NCI-H748 (cell line): ENCODE results near the gene TRIM10.
"Not testable (repeated sequence)": the region's sequence is repeated elsewhere in the genome, so short reads cannot be mapped to it uniquely, and the experiment has no call there.

ENCODE experiments used
- DNase-seq: peaks from one replicate; lab custom pipeline; 2025; ENCODE audit not compliant: unreplicated experiment; lab: John Stamatoyannopoulos, UW

The TRIM10 gene

DNA sequence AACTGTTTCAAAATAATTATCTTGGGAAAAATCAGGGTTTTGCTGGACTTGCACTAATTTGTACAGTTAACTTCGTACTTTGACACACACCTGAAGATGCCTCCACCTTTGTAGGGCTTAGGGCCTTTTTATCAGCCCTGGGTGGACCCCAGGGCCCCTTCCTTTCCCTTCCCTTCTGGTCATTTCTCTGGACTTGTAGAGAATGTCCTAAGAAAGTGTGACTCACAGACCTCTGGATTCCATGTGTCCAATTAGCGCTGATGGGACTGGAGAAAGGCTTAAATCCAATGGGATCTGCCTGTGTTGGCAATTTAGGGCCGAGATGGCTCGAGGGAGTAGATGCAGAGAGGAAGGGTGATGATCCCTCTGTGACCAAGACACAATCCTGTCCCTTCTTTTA, 11.7 kb upstream of the TRIM10 start:
- no peak for DNase-seq

DNA sequence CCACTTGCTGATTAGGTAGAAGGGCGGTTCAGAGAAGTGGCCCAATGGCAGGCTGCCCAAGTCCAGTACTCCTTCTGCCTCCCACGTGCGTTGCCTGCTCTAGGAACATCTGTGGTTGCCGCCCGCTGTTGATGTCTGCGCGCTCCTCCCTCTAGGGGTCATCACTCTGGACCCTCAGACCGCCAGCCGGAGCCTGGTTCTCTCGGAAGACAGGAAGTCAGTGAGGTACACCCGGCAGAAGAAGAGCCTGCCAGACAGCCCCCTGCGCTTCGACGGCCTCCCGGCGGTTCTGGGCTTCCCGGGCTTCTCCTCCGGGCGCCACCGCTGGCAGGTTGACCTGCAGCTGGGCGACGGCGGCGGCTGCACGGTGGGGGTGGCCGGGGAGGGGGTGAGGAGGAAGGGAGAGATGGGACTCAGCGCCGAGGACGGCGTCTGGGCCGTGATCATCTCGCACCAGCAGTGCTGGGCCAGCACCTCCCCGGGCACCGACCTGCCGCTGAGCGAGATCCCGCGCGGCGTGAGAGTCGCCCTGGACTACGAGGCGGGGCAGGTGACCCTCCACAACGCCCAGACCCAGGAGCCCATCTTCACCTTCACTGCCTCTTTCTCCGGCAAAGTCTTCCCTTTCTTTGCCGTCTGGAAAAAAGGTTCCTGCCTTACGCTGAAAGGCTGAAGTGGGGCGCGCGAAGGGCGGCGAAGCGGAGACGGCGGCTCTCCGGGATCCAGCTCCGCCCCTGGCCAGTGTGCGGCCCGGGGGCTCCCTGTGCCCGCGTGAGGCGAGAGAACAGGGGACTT, 10.9 kb upstream of the TRIM10 start:
- DNase-seq, result peak; percentile 52

DNA sequence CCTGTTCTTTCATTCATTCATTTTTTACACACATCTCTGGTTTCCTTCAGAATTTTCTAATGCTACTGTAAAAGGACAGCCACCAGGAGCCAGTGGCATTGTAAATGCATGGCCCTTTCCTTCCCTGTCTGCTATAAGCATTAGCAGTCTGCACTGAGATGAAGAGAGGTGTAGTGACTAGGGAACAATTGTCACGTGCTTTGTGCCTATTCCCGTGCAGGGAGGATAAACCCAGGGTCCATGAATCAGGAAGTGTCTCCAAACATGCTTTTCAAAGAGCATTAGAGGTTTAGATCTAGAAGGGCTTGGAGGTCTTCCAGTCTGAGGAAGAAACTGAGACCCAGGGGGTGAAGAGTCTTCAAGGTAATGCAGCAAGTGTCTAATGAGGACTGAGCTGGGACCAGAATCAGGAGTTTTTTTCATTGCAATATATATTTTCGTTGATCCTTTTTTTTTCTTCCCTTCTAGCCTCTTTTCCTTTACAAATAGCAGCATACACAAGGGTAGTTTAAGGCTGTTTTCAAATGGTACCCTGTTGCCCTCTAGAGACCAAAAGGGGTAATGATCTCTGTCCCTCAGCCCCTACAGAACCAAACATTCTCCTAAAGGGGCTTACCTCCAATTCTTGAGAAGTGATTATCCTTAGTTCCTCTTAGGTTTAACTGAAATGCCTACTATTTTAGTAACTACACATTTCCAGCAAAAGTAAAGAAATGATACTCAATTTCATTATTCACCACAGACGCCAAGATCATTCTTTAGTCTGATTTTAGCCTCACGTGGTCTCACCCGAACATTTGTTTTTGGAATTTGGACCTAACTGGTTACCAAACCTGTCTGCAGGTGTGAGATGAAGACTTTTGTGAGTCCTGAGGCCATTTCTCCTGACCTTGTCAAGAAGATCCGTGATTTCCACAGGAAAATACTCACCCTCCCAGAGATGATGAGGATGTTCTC, 8.9 kb upstream of the TRIM10 start:
- peak; percentile 56 for DNase-seq

- no peak for DNase-seq
Measured at GRCh38 chr6:30168741-30169140, 7.7 kb upstream of the TRIM10 start.

GRCh38 chr6:30167101-30167500, 6.1 kb upstream of the TRIM10 start:
- DNase-seq, result no peak

- not testable (repeated sequence) for DNase-seq
Measured at GRCh38 chr6:30165238-30165637, 4.2 kb upstream of the TRIM10 start.

GRCh38 chr6:30164714-30165113, 3.7 kb upstream of the TRIM10 start:
- DNase-seq, result no peak

DNA sequence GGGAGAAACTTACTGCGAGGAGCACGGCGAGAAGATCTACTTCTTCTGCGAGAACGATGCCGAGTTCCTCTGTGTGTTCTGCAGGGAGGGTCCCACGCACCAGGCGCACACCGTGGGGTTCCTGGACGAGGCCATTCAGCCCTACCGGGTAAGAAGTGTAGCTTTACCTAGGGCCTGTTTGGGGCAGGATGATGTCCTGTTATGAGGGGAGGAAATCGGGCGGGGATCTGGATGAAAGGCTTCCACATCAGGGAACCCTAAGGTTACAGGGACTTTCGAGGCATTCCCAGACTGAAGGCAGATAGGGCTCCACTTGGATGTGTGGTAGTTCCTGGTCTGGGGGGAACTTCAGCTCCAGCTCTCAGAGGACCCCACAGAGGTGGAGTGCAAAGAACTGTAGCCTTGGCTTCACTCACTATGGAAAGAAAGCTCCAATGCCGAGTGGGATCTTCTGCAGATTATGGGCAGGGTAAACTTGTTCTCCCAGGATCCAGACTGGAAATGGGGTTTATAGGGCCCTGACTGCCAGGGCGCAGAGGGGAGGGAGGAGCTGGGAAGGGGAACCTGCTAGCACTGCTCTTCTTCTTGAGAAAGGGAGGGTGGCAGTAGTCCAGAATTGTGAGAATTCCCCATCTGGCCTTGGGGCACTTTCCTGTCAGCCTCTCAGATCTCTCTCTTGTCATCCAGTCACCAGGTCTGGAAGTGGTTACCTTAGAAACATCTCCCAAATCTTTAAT, 3.1 kb upstream of the TRIM10 start:
- no peak for DNase-seq

DNA sequence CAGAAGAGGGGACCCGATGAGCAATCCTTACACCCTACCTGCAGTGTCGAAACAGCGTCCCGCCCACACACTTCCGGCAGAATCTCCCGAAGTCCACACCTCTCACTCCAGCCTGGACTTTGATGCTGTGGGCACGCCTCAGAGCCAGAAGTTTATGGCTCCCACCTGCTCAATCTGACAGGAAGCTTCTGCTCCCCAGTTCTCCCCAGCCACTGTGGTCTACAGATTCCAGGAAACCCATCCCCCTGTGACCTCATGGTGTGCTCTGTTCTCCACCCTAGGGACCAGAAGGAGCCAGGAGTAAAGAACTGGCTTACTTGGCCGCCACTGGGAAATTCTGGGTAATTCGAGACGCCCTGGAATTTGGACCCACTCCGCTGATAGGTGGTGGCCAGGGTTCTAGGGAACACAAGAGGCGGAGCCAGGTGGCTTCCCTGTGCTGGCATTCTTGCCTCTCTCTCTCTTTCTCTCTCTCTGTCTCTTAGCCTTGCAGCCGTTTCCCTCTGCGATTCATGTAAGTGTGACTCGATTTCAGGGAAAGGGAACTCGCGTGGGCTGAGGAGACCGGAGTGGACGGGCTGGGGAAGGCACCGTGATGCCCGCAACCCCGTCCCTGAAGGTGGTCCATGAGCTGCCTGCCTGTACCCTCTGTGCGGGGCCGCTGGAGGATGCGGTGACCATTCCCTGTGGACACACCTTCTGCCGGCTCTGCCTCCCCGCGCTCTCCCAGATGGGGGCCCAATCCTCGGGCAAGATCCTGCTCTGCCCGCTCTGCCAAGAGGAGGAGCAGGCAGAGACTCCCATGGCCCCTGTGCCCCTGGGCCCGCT, 2.3 kb upstream of the TRIM10 start, which contains the start of gene TRIM15:
TRIM15 (plus strand) TSS at position 457 of the 828 bp plus-strand sequence; CDS start at position 596, 139 bp downstream.
- DNase-seq, result peak; percentile 24

GRCh38 chr6:30162265-30163089, 1.5 kb upstream of the TRIM10 start:
- no peak for DNase-seq

DNA sequence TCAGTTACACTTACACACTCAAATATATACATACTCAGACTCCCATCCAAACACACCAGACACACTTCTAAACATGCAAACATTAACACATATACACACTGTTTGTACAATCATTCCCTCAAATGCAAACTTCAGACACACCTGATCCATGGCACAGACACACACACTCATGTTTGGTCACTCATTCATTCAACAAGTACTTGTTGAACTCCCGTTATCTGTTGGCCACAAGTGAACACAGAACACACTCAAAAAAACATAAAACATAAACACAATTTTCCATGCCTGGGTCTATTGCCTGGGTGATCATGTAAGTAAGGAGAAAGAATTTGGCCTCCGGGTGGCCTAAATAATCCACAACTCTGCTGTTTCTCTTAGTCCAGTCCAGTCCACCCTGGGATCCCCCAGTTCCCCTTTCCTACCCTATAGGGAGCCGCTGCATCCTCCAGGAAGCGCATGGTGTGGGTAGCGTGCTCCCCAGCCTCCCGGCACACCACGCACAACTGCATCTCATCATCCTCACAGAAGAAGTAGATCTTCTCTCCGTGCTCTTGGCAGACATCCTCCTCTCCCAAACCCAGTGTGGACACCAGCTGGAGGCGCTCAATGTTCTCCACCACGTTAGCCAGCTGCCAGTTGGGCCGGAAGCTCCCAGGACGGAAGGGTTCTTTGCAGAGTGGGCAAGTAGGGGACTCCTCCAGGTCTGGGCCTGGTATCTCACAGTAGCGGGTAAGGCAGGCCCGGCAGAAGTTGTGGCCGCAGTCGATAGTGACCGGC, 815 bp downstream of the TRIM10 start:
- DNase-seq, result no peak

DNA sequence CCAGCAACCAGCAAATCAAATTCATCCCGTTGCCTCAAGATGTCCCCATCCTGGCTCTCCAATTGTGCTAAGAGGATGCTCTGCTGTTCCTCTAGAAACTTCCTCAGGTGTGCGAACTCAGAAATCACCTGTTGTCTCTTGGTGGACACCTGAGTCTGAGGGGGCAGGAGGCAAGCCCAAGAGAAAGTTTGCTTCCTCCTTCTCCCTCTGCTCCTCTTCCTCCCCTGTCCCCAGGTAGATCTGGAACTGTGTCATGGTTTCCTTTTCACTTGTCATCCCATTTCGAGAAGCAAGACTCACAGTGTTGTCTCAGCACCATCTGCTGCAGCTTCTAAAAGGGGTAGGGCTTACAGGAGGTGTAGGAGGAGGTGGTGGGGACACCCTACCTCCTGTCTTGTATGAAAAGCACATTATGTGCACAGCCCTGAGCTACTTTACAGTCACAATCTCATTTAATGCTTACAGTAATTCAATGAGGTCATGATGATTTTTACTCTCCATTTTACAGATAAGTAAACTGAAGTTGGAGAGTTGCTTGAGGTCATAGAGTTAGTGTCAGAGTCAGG, 2.5 kb downstream of the TRIM10 start:
- no peak for DNase-seq

DNA sequence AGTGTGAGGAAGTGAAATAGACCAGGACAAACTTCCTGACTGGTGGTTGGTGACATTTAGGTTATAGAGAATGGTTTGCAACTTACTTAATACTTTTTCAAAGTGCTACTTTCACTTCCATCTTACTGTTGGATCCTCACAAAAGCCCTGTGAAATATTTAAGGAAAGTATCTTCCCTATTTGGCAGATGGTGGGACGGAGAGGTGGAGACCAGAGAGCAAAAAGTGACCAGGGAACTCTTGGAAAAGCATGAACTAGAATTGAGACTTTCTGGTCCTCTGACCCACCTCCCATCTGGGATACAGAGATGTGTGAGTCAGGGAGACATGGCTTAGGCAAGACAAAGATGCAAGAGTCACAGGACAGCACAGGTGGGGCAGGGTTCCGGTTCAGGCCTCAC, 3.0 kb downstream of the TRIM10 start:
- DNase-seq, result no peak

DNA sequence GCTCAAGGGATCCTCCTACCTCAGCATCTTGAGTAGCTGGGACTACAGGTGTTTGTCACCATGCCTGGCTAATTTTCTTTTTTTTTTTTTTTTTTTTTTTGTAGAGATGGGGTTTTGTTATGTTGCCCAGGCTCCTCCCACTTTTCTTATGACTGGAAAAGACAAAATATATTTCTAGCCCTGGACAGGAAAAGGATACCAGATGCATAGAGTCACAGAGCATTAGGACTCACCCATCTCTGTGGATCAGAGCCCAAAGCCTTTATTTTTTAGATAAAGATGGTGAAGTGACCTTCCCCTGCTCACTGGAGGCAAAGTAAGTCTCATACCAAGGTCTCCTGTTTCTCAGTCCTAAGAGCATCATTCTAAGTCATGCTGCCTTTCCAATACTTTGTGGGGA, 3.4 kb downstream of the TRIM10 start:
- no peak for DNase-seq

DNA sequence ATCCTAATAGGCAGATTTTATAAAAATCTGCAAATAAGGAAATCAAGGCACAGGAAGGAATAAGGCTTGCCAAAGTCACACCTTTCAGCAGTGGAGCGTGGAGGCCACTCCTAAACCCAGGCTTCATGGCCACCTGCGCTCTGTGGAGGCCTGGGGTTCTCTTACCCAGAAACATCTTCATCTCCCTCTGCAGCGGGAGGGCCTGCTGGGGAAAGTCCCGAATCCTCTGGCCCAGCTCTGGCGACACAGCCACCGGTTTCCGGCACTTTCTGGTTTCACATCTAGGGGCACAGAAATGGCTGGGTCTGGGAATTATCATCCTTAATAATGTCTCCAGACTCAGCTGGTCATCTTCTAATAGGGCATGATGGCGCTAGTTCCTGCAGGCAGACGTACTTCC, 4.2 kb downstream of the TRIM10 start:
- no peak for DNase-seq

DNA sequence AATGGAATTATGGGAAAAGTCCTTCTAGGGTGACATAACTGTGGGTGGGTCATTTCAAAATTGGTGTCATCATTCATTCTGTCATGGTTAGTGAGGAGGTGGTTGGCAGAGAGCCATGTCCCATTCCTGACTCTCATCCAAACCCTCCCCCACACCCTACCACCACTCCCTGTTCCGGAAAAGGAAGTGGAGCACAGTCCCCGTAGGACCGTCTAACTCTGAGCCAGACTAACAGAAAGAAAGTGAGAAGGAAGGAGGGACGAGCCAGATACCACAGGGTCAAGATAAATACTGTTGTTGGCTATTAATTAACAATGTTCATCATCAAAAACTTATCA, 4.8 kb downstream of the TRIM10 start:
- DNase-seq, result peak; percentile 37

DNA sequence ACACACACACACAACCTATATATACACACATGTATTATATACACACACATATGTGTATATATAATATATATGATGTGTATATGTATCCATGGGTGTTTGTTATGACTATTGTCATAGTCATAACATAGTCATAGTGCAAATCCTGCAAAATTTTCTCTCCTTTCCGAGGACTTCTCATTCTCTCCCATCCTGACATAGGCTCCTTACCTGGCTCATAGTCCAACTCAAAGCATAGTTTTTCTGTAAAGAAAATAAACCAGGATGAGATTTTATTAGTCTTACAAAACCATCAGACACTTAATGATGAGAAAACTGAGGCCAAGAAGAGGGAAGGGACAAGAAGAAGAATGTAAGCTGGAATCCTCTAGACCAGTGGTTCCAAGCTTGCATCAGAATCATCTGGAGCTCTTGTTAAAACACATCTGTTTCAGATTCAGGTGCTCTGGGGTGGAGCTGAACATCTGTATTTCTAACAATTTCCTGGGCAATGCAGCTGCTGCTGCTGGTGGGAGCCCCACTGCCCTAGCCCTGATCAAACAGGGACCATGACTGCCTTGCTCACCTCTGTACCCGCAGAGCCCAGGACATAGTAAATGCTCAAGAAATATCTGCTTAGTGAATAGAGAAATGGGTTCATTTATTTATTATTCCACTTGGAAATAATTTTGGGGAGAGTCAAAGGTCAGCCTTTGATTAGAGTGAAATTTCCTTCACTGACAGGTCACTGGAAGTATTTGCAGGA, 5.3 kb downstream of the TRIM10 start:
- no peak for DNase-seq
